Suprapubic skin (tissue), 4 donors: ENCODE data around the gene DMWD. TPM values are rescaled to one million over a fixed set of nuclear protein-coding genes. Genes with fewer than 3 reads are reported as not detected.

Experiments used
- DNase-seq, 2 donors: peaks; one replicate each; pipeline ENCODE4 v3.0.0-alpha.2; 2019; ENCODE audit warnings: low spot score in 2 of 2
- H3K27ac ChIP-seq: fragments of 200-600 bp; sonication (generic); one replicate; pipeline ENCODE4 v1.5.1; 2019
- H3K27me3 ChIP-seq: fragments of 200-600 bp; sonication (generic); one replicate; pipeline ENCODE4 v1.5.1; 2019
- H3K36me3 ChIP-seq: fragments of 200-600 bp; sonication (generic); one replicate; pipeline ENCODE4 v1.5.1; 2019
- H3K4me1 ChIP-seq: fragments of 200-600 bp; sonication (generic); one replicate; pipeline ENCODE4 v1.5.1; 2019
- H3K4me3 ChIP-seq: fragments of 200-600 bp; sonication (generic); one replicate; pipeline ENCODE4 v1.5.1; 2019; ENCODE audit warnings: mild to moderate bottlenecking
- H3K9me3 ChIP-seq: fragments of 200-600 bp; sonication (generic); one replicate; pipeline ENCODE4 v1.5.1; 2019
- EP300 ChIP-seq: sonication (generic); formaldehyde crosslinking; IDR thresholded peaks from one replicate; pipeline ENCODE4 v1.6.1; 2017; ENCODE audit warnings: antibody characterized with exemption
- POLR2A ChIP-seq, 2 donors: fragments of 450-650 bp; IDR thresholded peaks; one replicate each; pipeline ENCODE4 v1.6.1; 2017; ENCODE audit warnings: antibody characterized with exemption in 2 of 2, mild to moderate bottlenecking in 2 of 2, moderate library complexity in 2 of 2
- POLR2AphosphoS5 ChIP-seq, 3 donors: sonication (generic); formaldehyde crosslinking; IDR thresholded peaks; one replicate each; pipeline ENCODE4 v1.6.1; 2017; ENCODE audit warnings: antibody characterized with exemption in 3 of 3
- WGBS: methylation state at CpG from one replicate; pipeline ENCODE4 v1.1.5; 2018; 5-methylcytosine and 5-hydroxymethylcytosine counted together
- total RNA-seq, 4 donors: library from RNA; depleted of rRNA; stranded (reverse); fragments of >200 nt; gene quantifications; one replicate each; pipeline ENCODE4 v1.1.0, GENCODE V29; 2016
- TF ChIP-seq, protein P1 (sequence below), 2 donors: fragments of 200-600 bp in 1 of 2; fragments of 450-650 bp in 1 of 2; sonication (generic) in 1 of 2; IDR thresholded peaks; one replicate each; pipeline ENCODE4 v1.5.1; 2016 to 2019; ENCODE audit warnings: antibody characterized with exemption in 2 of 2, mild to moderate bottlenecking in 1 of 2, moderate library complexity in 1 of 2

The DMWD gene
- total RNA-seq, 4 donors from 2014 or later = 22.7 to 40.6 (median 32.0) TPM

DNA sequence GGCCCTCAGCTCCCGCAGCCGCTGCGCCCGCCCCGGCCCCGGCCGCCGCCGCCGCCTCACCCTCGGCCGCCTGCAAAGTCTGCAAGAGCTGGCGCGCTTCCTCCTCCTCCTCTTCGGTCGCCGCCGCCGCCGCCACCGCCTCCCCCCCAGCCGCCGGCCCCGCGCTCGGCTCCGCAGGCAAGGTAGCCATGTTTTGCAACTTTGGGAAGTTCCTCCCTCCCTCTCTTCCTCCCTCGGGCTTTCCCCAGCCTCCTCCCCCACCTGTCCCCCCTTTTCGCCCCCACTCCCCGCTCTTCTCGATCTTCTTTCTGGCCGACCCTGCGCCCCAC, 24.0 kb downstream of the DMWD start:
- peak overlapping the region; percentile 89 for H3K27ac ChIP-seq
- peak overlapping the region; percentile 86 for H3K4me3 ChIP-seq
- H3K36me3 ChIP-seq = no peaks in the 10 kb centered on the region
- H3K27me3 ChIP-seq = no peaks in the 10 kb centered on the region
- peak in 1 of 2 donors; percentile 81 for DNase-seq
- TF ChIP-seq POLR2A (IDR thresholded peaks at IDR 0.05) (no peak), POLR2AphosphoS5 (IDR thresholded peaks at IDR 0.05) (no peak), EP300 (no peak)
- TF ChIP-seq, protein P1, sequence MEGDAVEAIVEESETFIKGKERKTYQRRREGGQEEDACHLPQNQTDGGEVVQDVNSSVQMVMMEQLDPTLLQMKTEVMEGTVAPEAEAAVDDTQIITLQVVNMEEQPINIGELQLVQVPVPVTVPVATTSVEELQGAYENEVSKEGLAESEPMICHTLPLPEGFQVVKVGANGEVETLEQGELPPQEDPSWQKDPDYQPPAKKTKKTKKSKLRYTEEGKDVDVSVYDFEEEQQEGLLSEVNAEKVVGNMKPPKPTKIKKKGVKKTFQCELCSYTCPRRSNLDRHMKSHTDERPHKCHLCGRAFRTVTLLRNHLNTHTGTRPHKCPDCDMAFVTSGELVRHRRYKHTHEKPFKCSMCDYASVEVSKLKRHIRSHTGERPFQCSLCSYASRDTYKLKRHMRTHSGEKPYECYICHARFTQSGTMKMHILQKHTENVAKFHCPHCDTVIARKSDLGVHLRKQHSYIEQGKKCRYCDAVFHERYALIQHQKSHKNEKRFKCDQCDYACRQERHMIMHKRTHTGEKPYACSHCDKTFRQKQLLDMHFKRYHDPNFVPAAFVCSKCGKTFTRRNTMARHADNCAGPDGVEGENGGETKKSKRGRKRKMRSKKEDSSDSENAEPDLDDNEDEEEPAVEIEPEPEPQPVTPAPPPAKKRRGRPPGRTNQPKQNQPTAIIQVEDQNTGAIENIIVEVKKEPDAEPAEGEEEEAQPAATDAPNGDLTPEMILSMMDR (IDR thresholded peaks at IDR 0.05) = no peak
- H3K9me3 ChIP-seq = no peaks in the 10 kb centered on the region
- 0% methylated on average over 17 of the region's 33 CpGs for WGBS
- peaks cover 47% of the 10 kb centered on the region for H3K4me1 ChIP-seq

DNA sequence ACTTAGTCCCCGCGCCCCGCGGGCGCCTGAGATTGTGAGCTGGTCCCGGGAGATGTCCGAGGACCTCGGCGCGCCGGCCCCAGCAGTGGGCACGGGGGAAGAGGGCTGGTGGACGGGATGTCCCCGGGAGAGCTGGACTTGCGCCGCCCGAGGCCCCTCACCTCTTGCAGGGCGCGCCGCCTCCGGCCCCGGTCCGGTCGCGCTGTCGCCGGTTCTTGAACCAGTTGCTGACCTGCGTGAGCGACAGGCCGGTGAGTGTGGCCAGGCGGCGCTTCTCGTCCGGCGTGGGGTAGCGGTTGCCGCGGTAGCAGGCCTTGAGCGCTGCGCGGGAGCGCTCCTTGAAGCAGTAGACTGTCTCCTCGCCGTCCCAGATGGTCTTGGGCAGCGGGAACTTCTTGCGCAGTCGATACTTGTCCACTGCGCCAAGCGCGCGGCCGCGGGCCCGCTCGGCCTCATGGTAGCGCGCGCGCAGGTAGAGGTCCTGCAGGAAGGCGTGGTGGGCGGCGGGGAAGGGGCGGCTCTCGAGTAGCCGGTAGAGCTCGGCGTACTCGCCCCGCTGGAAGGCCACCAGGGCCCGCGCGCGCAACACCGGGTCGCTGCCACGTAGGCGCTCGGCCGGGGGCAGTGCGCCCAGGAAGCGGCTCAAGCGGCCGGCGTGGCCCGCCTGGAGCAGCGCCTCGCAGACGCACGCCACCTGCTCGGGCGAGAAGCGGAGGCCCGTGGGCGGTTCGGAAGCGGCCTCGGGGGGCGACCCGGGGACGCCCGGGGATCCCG, 24.6 kb downstream of the DMWD start:
- no peaks in the 10 kb centered on the region for H3K9me3 ChIP-seq
- peak overlapping the region; percentile 89 for H3K27ac ChIP-seq
- DNase-seq = peak; percentile 84 to 88
- no peaks in the 10 kb centered on the region for H3K36me3 ChIP-seq
- WGBS = no CpG with 5 or more reads among the region's 102 CpGs
- H3K4me3 ChIP-seq = peak overlapping the region; percentile 86
- no peaks in the 10 kb centered on the region for H3K27me3 ChIP-seq
- TF ChIP-seq EP300 (no peak), POLR2A (IDR thresholded peaks at IDR 0.05) (no peak), POLR2AphosphoS5 (IDR thresholded peaks at IDR 0.05) (no peak)
- TF ChIP-seq, protein P1 (IDR thresholded peaks at IDR 0.05) = no peak
- peaks cover 47% of the 10 kb centered on the region for H3K4me1 ChIP-seq

DNA sequence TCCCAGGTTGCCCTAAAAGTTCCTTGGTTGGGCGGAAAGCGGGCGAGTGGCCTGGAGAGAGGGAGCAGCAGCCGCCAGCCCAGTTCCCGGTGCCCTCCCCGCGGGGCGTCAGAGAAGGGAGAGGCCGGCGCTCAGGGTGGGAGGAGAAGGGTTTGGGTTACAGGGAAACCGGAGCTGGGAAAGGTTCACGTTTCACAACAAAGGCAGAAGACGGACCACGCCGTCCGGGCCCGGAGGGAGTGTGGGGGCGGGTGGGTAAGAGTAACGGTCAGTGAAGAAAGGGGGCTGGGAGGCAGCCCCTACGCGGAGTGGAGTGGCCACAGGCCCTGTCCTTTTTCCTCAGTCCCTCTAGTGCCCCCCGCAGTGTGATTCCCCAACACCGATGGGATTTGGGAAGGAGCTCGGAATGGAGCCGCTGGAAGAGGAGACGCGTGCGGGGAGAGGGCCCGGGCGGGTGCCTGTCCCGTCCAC, 25.2 kb downstream of the DMWD start:
- Histone ChIP-seq H3K9me3 (no peaks in the 10 kb centered on the region), H3K4me3 (peak overlapping the region; percentile 86), H3K27ac (peak overlapping the region; percentile 89), H3K4me1 (peaks cover 47% of the 10 kb centered on the region), H3K36me3 (no peaks in the 10 kb centered on the region), H3K27me3 (no peaks in the 10 kb centered on the region)
- WGBS = 14% methylated on average over 27 of the region's 31 CpGs
- DNase-seq = peak; percentile 83 to 93
- TF ChIP-seq, protein P1 (IDR thresholded peaks at IDR 0.05) = no peak
- TF ChIP-seq EP300 = no peak
- TF ChIP-seq POLR2A (IDR thresholded peaks at IDR 0.05) = no peak
- no peak for TF ChIP-seq POLR2AphosphoS5 (IDR thresholded peaks at IDR 0.05)

DNA sequence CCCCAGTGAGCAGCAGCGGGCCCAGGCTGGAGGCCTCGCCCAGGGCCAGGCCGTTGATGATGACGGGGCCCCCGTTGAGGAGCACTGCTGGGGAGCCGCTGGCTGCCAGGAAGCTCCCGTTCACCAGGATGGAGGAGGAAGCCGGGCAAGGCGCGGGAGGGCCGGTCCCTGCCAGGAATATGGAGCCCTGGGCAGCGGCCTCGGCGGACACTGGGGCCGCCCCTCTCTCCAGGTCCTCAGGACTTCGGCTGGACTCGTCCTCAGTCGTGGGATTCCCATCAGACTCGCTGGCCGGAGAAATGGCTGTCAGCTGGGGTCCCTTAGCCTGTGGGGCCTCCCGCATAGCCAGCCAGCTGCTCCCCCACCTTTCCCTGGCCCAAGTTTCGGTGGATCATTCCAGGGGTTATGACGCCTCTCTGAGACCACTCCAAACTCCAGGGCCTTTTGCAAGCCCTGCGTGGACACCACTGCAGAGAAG, 25.7 kb downstream of the DMWD start:
- Histone ChIP-seq H3K4me1 (peaks cover 47% of the 10 kb centered on the region), H3K27ac (peak overlapping the region; percentile 89), H3K36me3 (no peaks in the 10 kb centered on the region), H3K4me3 (peak overlapping the region; percentile 86), H3K9me3 (no peaks in the 10 kb centered on the region), H3K27me3 (no peaks in the 10 kb centered on the region)
- 30% methylated on average over 4 of the region's 24 CpGs for WGBS
- no peak for DNase-seq
- TF ChIP-seq POLR2A (IDR thresholded peaks at IDR 0.05) (no peak), POLR2AphosphoS5 (IDR thresholded peaks at IDR 0.05) (no peak), EP300 (no peak)
- TF ChIP-seq, protein P1 (IDR thresholded peaks at IDR 0.05) = no peak

DNA sequence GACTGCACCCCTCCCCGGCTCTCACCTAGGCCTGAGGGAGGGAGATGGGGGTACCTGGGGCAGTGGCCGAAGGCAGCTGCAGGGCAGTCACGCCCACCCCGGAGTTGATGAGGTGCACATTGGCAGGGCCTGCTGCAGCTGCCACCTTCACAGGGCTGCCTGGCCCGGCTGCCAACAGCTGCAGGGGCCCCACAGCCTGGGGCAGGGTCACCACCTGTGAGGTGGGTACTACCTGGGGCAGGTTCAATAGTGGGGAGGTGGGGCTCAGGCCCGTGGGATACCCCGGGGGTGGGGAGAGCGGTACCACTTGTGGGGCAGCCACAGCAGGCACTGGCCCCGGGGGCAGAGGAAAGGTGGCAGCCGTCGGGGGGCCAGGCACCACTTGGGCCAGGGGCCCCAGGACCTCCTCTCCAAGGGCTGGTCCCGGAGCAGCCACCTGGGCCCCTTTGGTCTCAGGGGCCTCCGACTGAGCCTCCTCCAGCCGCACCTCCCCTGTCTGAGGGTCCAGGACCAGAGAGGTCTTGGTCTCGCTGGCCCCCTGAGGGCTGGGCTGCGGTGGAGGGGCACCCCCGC, 26.3 kb downstream of the DMWD start:
- Histone ChIP-seq H3K4me3 (peak overlapping the region; percentile 86), H3K36me3 (no peaks in the 10 kb centered on the region), H3K4me1 (peaks cover 46% of the 10 kb centered on the region), H3K27ac (peak overlapping the region; percentile 89), H3K27me3 (no peaks in the 10 kb centered on the region), H3K9me3 (no peaks in the 10 kb centered on the region)
- WGBS = 71% methylated on average over 1 of the region's 17 CpGs
- no peak for DNase-seq
- no peak for TF ChIP-seq POLR2AphosphoS5 (IDR thresholded peaks at IDR 0.05)
- TF ChIP-seq, protein P1 (IDR thresholded peaks at IDR 0.05) = no peak
- TF ChIP-seq POLR2A (IDR thresholded peaks at IDR 0.05) = no peak
- no peak for TF ChIP-seq EP300
